ENCODE results near the gene MED1. TPM values are rescaled to one million over a fixed set of nuclear protein-coding genes. Genes with fewer than 3 reads are reported as not detected.

MED1 gene
- 21.9 and 24.2 TPM in 2 replicates for total RNA-seq (2012; rRNA removed)
- 16.4 and 16.9 TPM in 2 replicates for polyA plus RNA-seq (2012; rRNA removed)
- polyA plus RNA-seq (2012; cell fraction: cytosol; rRNA removed) = 2.8 and 4.3 TPM in 2 replicates
- polyA plus RNA-seq (2012; cell fraction: nucleus; rRNA removed; ENCODE audit: low replicate concordance) = 3.9 and 20.2 TPM in 2 replicates
- Bru-seq, nascent RNA = percentile 72 among the genes with signal in this experiment
- percentile 81 among the genes with signal in this experiment for BruChase-seq, experiment 1, labeled RNA remaining after a 6-hour chase
- percentile 88 among the genes with signal in this experiment for BruChase-seq, experiment 2, labeled RNA remaining after a 2-hour chase
- long read RNA-seq, full-length matches to known transcripts = 1 of 13 reads
- long read RNA-seq, partial matches to known transcripts = 0 of 13 reads
- long read RNA-seq, other reads (novel, unspliced or antisense) = 12 of 13 reads

- in situ Hi-C loops (cut with MboI; ENCODE audit: low sequenced_read_pairs) = no loop called here
- intact Hi-C loops (cut with micrococcal nuclease) = loop anchor here (1.0 kb wide), 1 partner anchor 10 kb away; the partner anchor contains the start of gene CDK12
Measured at GRCh38 chr17:39450847-39451581, at the start of gene MED1. Gene MED1 (minus strand): TSS chr17:39451263. CDS start chr17:39451062, 201 bp downstream.

More at GRCh38 chr17:39450847-39451581, at the start of gene MED1:
- POLR2A ChIA-PET (ENCODE audit: unreplicated experiment) = interaction anchor here (0.5 to 1.6 kb wide), 3 partner anchors 11 to 561 kb away, joined by 7 to 19 read pairs (median 7); partner anchors contain the start of gene CDK12
- Histone ChIP-seq H2AFZ (replicated peaks; ENCODE audit: low read length, poor library complexity) (peak within 1 kb of the TSS; percentile 95), H2BK20ac (ENCODE audit: low read depth, low read length) (no peak within 1 kb of the TSS), H3K18ac (ENCODE audit: low read depth, low read length) (peak within 1 kb of the TSS; percentile 89), H3K9me3 (ENCODE audit: control insufficient read depth, insufficient read depth, low read length) (no peaks in the 10 kb centered on the region), H4K5ac (ENCODE audit: low read depth, low read length) (peak within 1 kb of the TSS; percentile 96), H3K79me1 (ENCODE audit: low read depth in 1 of 2, low read length in 2 of 2) (peaks cover 19 to 41% of the 10 kb centered on the region in 2 experiments), H3K14ac (replicated peaks; ENCODE audit: low read depth, low read length) (peak within 1 kb of the TSS; percentile 99), H4K20me1 (ENCODE audit: insufficient read depth, low read length) (peaks cover 4% of the 10 kb centered on the region; the same call in 1 of the 2 replicates), H4K8ac (ENCODE audit: low read depth in 2 of 2, low read length in 2 of 2) (peak within 1 kb of the TSS; percentile 99 to 100), H3K4ac (ENCODE audit: low read depth, low read length) (peak within 1 kb of the TSS; percentile 97), H3K4me2 (ENCODE audit: low read depth, low read length) (peak within 1 kb of the TSS; percentile 88), H2BK15ac (ENCODE audit: low read depth, low read length) (no peak within 1 kb of the TSS; the same call in 2 of the 3 replicates), H2BK5ac (ENCODE audit: low read depth, low read length, poor library complexity, severe bottlenecking) (peak within 1 kb of the TSS; percentile 89), H3K4me3 (ENCODE audit: insufficient read depth, low read depth, low read length) (peak within 1 kb of the TSS; percentile 91), H2AK9ac (replicated peaks; ENCODE audit: low read depth, low read length, poor library complexity) (peak within 1 kb of the TSS; percentile 90), H2AK5ac (ENCODE audit: low read depth, low read length) (peak within 1 kb of the TSS; percentile 87), H3K23ac (ENCODE audit: low read depth, low read length) (peak within 1 kb of the TSS; percentile 95), H3K9ac (ENCODE audit: low read depth, low read length) (peak within 1 kb of the TSS; percentile 99), H4K91ac (ENCODE audit: insufficient read depth, low read depth, low read length) (peak within 1 kb of the TSS; percentile 94), H3K4me1 (ENCODE audit: control insufficient read depth, insufficient read depth, low read length) (peaks cover 3% of the 10 kb centered on the region; the same call in 1 of the 2 replicates), H3K9me1 (ENCODE audit: insufficient read depth, low read length) (peaks cover 3% of the 10 kb centered on the region; the same call in 1 of the 2 replicates), H3K27ac (ENCODE audit: insufficient read depth, low read length) (peak within 1 kb of the TSS; percentile 97), H3K56ac (ENCODE audit: extremely low read depth, insufficient read depth, low read length) (peak within 1 kb of the TSS; percentile 96), H2BK120ac (ENCODE audit: low read depth, low read length) (peak within 1 kb of the TSS; percentile 63), H3K36me3 (ENCODE audit: control insufficient read depth, insufficient read depth, low read length) (peaks cover 12% of the 10 kb centered on the region), H3K27me3 (ENCODE audit: control insufficient read depth, insufficient read depth, low read length) (no peaks in the 10 kb centered on the region)
- ATAC-seq (ENCODE audit: low read depth) (peak; percentile 98), DNase-seq (peak; percentile 98)
- TF ChIP-seq MXI1 (IDR thresholded peaks at IDR 0.05; ENCODE audit: borderline replicate concordance, low read depth, low read length) (peak; percentile 25; the same call in 1 of the 2 replicates), ELK1 (IDR thresholded peaks at IDR 0.05; ENCODE audit: borderline replicate concordance, low read depth, low read length) (no peak), MAZ (IDR thresholded peaks at IDR 0.05; ENCODE audit: borderline replicate concordance, low read depth, low read length) (no peak), SMC3 (IDR thresholded peaks at IDR 0.05; ENCODE audit: low read depth, low read length) (no peak), CHD1 (IDR thresholded peaks at IDR 0.05; ENCODE audit: low read depth, low read length) (no peak), POLR2A (IDR thresholded peaks at IDR 0.05; ENCODE audit: low read depth, low read length) (peak; percentile 91), CEBPB (IDR thresholded peaks at IDR 0.05; ENCODE audit: low read depth, low read length) (peak; percentile 34; the same call in 1 of the 2 replicates)
- WGBS, 2 experiments (ENCODE audit: extremely low coverage in 2 of 2, insufficient read length in 1 of 2) = 0% methylated on average over 22 of the region's 37 CpGs; no CpG with 5 or more reads in 1 of the 2 experiments
- no TSS peak for BruUV-seq (replicated peaks)
- CTCF ChIA-PET = interaction anchor here (0.6 to 1.0 kb wide), 2 partner anchors 8 to 32 kb away, joined by 3 to 5 read pairs; no protein-coding TSS in a partner anchor
- dilution Hi-C loops (cut with HindIII; ENCODE audit: low sequenced_read_pairs, unreplicated experiment) = no loop called here
